HG02642 (cell line): ENCODE measurements around the gene SHISA6.

Experiments
- ATAC-seq: cut with Tn5 transposase; IDR thresholded peaks from one replicate; pipeline ENCODE4 v1.9.1; 2021; ENCODE audit warnings: mild to moderate bottlenecking; ENCODE audit not compliant: unreplicated experiment, poor library complexity

The SHISA6 gene

DNA sequence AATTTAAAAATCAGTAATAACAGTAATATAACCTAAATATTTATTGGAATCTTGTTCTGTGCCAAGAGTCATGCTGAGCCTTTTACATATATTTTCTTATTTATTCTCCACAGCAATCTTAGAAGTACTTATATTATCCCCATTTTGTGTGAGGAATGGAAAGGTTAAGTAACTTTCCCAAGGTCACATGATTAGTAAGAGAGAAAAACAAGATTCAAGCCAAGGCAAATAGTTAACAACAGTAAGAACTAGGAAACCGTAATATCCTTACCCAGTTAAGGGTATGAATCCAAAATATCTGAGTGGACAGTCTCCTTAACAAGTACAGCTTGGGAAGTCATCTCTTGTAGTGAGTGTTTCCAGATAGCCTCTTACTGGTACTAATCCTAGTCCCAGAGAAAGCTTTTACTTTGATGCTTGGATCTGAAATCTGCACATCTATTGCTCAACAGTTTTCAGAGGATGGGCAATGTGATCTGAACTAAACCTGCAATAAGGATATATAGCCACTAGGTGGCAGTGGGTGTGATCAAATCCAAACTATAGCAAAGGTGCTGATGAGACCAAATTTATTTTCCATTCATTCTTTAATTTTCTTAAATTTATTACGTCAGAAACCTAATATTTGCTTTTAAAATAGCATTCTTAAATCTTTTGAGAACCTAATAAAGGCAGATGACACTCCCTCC, 23.3 kb downstream of the SHISA6 start:
- no peak for ATAC-seq

GRCh38 chr17:11267999-11268575, 27.1 kb downstream of the SHISA6 start:
- no peak for ATAC-seq

GRCh38 chr17:11269210-11269609, 28.2 kb downstream of the SHISA6 start:
- no peak for ATAC-seq

GRCh38 chr17:11272191-11272590, 31.2 kb downstream of the SHISA6 start:
- no peak for ATAC-seq

DNA sequence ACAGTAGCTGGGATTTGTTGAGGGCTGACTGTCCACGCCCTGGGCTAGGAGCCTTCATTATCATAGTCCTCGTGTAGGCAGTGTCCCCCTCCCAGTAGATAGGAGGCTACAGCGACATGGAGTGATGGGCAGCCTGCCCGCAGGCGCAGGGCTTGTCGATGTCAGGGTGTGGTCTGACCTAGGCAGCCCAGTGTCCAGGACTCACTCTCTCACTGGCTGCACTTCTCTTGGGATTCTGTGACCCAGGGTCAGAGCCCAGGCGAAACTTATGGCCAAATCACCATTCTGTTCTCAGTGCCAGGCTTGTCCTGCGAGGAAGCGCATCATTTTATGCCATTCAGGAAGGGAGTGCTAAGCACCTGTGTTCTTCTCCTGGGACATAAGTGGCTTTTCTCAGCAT, 32.6 kb downstream of the SHISA6 start:
- ATAC-seq, result no peak

DNA sequence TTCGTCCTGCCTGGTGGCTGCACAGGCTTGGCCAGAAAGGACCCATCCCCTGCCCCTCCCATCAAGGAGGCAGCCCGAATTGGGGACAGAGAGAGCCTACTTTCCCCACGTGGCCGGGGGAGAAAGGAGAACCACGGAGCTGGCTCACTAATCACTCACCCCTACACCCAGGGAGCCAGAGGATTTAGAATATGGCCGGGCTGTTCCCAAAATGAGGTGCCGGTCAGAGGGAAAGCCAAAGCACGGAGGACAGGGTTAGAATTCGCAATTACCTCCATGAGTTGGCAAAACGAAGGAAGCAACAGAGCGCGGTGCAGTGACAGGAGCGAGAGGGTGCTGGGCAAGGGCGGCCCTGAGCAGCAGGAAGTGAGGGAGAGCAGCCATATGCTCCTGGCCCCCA, 33.1 kb downstream of the SHISA6 start:
- ATAC-seq, result no peak

DNA sequence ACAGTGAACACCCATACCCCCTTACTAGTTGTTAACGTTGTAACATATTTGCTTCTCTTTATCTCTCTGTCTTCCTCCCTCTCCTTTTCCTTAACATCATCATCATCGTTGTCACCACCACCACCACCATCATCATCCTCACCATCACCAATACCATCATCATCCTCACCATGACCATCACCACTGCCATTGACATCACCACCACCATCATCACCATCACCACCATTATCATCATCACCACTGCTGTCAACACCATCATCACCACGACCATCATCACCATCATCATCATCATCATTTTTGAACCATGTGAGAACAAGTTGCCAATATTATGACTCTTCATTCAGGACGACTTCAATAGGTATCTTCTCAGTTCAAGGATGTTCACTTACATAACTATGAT, 35.5 kb downstream of the SHISA6 start:
- no peak for ATAC-seq

GRCh38 chr17:11278186-11278991, 37.4 kb downstream of the SHISA6 start:
- ATAC-seq, result no peak

DNA sequence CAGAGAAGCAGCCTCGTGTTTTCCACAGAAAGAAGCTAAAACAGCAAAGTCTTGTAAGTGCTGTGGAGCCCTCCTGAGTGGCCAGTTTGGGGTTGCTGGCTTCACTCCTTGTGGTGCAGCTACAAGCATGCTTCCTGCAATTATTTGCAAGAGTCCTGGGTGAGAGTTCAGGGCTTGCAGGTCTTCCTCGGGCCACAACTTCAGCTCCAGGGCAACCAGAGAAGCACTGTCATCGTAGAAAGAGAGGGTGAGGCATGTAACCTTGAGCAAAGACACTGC, 37.9 kb downstream of the SHISA6 start:
- ATAC-seq, result no peak

- no peak for ATAC-seq
Observed at GRCh38 chr17:11279776-11280344, 38.8 kb downstream of the SHISA6 start.

DNA sequence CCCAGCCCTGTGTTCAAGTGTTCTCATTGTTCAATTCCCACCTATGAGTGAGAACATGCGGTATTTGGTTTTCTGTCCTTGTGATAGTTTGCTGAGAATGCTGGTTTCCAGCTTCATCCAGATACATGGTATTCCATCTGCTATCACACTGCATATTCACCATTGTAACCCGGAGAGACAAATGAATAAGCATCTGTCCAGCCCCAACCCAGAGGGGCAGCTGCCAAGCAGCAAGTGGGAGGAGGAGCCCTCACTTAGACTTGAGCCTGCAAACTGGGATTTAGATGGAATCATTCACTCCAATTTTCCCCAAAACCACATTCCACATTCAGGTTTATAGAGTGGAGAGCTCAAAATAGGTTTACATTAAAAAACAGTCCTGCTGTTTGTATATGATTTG, 41.6 kb downstream of the SHISA6 start:
- no peak for ATAC-seq

DNA sequence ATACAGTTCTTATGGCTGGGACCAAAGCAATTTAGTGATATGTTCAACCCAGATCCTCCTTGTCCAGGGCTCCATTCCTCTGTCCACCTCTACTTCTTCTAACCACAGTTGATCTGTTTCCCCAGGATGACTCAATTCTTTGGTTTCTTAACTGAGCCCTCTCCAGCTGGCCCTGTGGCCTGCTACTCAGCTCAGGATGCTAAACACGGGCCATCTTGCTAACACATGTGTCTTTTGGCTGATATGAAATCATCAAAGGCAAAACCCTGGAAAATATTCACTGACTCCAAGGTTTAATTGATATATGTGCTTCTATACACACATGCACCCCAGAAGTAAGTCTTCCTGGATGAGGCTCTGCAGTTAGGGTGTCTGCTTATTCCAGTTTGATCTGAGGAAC, 43.8 kb downstream of the SHISA6 start:
- ATAC-seq, result no peak

DNA sequence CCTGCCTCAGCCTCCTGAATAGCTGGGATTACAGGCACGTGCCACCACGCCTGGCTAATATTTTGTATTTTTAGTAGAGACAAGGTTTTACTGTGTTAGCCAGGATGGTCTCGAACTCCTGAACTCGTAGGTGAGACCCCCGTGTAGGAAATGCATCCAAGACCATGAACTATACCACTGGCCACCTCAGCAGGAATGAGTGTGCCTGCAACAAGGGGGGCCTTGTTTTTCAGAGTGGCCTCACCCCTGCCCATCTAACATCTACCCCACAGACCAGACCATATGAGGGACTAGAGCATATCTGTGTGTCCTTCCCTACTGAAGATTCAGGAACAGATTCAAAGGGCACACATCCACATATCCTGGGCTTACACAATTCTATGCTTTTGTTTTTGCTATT, 44.9 kb downstream of the SHISA6 start:
- no peak for ATAC-seq

DNA sequence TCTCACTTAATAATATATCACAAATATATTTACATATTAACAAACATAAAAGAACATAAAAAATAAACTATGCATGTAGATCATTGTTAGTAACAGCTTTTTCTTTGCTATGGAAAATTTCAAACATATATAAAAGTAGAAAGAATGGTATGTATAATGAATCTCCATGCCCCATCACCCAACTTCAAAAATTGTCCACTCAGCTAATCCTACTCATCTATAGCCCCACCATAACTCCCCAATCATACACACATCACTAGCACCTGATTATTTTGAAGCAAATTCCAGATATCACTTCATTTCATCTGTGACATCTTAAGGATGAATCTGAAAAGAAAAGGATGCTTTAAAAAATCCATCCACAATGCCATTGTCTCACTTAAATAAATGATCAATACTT, 46.8 kb downstream of the SHISA6 start:
- ATAC-seq, result no peak

GRCh38 chr17:11290814-11291213, 49.8 kb downstream of the SHISA6 start:
- no peak for ATAC-seq

GRCh38 chr17:11292491-11292890, 51.5 kb downstream of the SHISA6 start:
- no peak for ATAC-seq

DNA sequence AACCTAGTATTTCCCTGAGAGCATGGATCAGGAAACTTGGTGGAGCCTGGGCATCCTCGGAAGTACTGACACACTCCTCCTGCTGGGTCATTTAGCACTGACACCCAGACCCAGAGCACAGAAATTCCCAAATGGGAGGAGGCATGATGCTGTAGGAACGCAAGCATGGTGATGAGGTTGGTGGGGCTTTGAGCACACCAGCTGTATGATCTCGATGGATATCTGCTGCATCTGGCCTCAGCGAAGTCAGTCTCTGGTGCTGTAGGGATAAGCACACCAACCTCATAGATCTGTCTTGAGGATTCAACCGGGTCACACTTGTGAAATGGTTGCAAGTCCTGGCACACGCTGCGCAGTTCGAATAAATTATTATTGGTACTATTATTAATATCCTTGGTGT, 52.5 kb downstream of the SHISA6 start:
- ATAC-seq, result no peak

DNA sequence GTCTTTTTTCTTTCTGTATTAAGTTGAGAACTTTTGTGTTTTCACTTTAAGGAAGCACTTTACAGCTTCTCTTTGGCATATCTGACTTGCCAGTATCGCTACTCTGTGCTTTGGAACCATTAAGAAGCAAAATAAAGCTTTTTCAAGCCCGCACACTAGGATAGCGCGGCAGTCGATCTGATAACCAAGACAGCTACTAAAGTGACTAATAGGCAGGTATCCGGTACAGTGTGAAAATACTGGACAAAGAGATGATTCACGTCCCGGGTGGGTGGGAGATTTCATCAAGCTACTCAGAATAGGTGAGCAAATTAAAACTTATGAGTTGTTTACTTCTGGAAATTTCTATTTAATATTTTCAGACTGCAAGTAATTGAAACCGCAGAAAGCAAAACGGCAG, 53.8 kb downstream of the SHISA6 start:
- ATAC-seq, result no peak

DNA sequence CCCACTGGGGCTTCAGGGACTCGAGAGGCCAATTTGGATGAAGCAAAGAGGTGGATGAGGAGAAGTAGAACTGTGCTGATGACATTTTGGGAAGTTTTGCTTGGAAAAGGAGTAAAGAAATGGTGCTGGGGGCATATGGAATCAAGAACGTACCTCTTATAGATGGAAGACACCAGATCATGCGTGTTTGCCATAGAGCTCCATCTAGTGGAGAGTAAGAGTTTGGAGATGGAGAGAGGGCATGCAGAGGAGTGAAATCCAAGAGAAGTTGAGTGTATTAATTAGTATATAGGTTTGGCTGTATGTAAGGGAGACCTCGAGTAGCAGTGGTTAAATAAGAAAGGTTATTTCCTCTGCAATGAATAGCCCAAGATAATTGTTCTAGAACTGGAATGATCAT, 56.0 kb downstream of the SHISA6 start:
- no peak for ATAC-seq

DNA sequence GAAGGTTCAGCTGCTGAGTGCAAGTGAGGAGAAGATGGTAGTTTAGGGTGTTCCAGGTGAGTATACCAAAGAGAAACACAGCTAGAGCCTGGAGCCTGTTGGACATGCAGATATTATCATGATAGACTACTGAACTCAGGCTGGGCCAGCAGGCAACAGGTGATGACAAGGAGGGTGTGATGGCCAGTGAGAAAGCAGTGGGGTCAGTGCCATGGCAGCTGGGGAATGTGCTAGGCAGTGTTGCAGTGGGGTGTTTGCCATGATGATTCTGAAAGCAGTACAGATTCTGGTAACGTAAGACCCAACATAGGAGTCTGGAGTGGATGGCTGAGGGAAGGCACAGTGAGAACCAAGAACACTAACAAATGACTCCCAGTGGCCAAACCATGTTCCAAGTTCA, 57.4 kb downstream of the SHISA6 start:
- ATAC-seq, result no peak

- no peak for ATAC-seq
Observed at GRCh38 chr17:11300201-11300600, 59.2 kb downstream of the SHISA6 start.

DNA sequence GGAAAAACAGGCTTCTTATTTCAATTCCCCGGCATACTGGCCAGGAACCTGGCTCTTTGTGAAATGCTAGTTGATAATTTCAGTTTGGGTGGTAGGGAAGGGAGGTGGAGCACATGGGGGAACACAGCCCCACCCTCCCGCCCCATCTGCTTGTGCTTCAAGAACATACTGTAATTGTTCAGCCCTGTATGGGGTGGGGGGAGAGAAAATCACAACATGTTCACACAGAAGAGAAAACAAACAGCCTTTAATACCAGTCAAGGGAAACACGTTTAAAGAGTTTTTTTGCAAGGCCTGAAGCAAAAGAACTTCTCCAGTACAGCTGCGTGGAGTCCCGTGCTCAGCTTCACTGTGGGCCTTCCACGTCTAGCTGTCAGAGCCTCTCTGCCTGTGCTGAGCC, 59.7 kb downstream of the SHISA6 start:
- ATAC-seq, result no peak
